Fibroblast of pulmonary artery (primary cell): ENCODE data around the gene PAQR5.

Experiments
- DNase-seq: peaks from one replicate; pipeline ENCODE4 v3.0.0-alpha.2; 2010; ENCODE audit warnings: low read depth
- H3K4me3 ChIP-seq: replicated peaks from 2 replicates; pipeline ENCODE4 v1.5.1; 2011; ENCODE audit warnings: low read depth, mild to moderate bottlenecking, control low read depth, low read length, moderate library complexity
- TF ChIP-seq, protein P1 (sequence below): IDR thresholded peaks from 2 replicates; pipeline ENCODE4 v1.5.1; 2011; ENCODE audit warnings: mild to moderate bottlenecking, control low read depth, low read length, inconsistent platforms; ENCODE audit errors: missing control alignments

PAQR5 gene

DNA sequence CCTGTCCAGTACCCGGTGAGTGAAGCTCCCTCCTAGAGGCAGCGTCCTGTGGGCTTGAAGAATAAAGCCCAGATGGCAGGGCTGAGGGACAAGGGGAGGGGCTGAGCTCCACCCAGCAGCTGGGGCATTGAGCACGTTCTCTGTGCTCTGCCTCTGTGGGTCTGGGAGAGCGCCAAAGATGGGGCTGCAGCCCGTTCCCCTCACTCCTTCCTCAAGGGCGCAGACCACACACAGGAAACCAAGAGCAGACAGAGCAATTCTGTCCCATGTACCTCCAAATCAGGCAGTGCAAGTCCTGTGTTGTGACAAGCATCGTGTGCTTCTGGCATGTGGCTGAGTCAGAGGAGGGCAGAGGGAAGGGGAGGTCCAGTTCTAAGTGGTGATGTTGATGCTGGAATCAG is 99.8 kb downstream of the PAQR5 start:
- TF ChIP-seq, protein P1, sequence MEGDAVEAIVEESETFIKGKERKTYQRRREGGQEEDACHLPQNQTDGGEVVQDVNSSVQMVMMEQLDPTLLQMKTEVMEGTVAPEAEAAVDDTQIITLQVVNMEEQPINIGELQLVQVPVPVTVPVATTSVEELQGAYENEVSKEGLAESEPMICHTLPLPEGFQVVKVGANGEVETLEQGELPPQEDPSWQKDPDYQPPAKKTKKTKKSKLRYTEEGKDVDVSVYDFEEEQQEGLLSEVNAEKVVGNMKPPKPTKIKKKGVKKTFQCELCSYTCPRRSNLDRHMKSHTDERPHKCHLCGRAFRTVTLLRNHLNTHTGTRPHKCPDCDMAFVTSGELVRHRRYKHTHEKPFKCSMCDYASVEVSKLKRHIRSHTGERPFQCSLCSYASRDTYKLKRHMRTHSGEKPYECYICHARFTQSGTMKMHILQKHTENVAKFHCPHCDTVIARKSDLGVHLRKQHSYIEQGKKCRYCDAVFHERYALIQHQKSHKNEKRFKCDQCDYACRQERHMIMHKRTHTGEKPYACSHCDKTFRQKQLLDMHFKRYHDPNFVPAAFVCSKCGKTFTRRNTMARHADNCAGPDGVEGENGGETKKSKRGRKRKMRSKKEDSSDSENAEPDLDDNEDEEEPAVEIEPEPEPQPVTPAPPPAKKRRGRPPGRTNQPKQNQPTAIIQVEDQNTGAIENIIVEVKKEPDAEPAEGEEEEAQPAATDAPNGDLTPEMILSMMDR = no peak
- DNase-seq = no peak

DNA sequence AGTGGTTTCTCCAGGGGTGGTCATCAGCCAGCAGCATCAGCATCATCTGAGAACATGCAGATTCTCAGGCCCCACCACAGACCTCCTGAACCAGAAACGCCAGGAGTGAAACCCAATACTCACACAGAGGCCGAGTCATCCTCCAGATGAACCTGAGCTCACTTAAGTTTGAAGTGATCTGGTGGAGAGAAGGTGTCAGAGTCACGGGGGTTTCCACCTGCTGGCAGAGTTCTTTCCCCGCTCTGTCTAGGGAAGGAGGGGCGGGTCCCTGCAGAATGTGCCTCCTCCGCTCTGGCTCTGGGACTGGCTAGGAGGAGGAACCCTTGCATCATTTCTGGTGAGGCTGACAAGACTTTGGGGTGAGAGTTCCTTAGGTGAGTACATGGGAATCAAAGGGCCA is 102.1 kb downstream of the PAQR5 start:
- no peak overlapping the region for H3K4me3 ChIP-seq
- no peak for DNase-seq
- TF ChIP-seq, protein P1 = no peak

More for the DNA sequence above, 99.8 kb downstream of the PAQR5 start:
- H3K4me3 ChIP-seq = no peak overlapping the region

DNA sequence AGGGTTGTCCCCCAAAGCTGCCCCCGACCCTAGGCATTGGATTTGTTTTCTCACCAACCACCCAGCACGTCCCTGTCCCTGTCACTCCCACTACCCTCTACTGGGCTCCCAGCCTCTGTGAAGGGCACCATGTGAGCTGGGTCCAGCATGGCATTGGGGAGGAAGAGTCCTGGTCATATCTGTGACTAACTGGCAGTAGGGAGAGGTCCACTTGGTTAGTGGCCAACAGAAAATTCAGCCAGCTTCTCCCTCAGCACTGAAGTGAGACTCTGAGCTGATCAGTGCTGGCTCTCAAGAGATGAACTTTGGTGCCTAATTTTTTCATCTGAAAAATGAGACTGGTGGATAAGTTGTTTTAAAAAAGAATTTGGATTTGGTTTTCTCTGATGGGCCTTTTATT is 104.1 kb downstream of the PAQR5 start:
- no peak for DNase-seq
- no peak overlapping the region for H3K4me3 ChIP-seq
- TF ChIP-seq, protein P1 = no peak

DNA sequence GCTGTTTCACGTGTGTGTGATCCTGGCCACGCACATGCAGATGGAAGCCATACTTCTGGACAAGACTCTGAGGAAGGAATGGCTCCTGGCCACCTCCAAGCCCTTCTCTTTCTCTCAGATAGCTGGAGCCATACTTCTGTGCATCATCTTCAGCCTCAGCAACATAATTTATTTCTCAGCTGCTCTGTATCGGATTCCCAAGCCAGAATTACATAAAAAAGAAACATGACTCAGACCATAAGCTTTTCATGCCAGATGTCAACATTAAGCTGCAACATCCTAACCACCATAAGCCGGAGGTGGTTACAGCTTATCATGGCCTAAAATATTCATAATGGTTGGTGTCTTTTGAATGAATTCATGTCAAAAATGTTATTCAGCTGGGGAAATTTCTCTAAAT is 104.9 kb downstream of the PAQR5 start:
- peak; percentile 85 for DNase-seq
- TF ChIP-seq, protein P1 = no peak
- H3K4me3 ChIP-seq = no peak overlapping the region

DNA sequence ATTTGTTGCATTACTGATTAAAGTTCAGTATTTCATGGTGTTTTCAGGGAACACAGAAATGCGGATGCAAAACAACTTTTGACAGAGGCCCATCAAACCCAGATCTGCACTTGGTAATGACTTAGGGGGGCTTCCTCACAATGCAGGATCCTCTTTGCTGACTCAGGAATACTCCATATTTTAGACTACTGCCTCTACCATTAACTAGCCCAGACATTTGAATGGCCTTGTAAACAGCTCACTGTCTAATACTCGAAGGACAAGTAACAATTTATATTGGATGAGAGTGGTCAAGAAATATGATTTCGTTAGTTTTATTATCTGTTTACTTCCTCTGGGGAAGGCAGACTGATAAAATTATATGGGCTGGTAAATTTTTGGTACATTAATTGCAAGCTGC is 106.4 kb downstream of the PAQR5 start:
- no peak for DNase-seq
- TF ChIP-seq, protein P1 = no peak
- no peak overlapping the region for H3K4me3 ChIP-seq

DNA sequence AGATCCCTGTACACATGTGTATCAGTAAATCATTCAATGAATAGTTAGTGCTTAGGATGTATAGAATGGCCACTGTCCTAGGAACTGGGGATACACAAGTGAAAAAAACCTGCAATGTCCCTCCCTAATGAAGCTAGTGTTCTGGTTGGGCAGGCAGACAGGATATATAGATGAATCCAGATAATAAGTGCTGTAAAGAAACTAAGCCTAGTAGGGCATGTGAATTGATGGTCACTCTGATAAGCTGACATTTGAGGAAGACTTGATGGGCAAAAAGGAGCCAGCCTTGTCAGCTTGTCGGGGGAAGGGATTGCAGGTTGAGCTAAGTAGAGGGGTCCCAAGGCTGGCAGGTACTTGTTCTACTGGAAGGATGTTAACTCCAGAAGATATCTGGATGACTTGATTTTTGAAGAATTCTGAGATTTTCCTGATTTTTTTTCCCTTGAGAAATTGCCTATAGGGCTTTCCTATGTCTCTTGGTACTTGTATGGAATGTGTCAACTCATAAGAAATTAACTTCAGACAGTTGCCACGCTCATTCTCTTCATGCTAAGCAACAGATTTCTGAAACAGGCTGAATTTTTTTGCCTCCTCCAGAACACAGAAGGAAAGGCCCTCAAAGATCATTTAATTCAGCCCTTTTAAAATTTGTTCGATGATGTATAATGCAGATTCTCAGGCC is 109.1 kb downstream of the PAQR5 start:
- TF ChIP-seq, protein P1 = no peak
- H3K4me3 ChIP-seq = no peak overlapping the region
- DNase-seq = no peak

DNA sequence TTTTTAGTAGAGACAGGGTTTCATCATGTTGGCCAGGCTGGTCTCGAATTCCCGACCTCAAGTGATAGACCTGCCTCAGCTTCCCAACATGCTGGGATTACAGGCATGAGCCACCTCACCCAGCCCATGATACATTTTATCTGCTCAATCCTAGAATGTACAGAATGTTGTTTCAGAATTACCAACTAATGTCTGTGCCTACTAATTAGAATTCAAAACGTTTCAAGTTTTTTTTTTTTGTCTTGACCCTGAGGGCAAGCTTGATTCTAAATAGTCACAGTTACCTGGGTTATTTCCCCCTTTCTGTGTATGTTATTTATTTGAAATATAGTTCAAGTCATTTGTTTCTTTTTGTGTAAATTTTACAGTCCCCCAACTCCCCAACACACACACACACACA is 110.1 kb downstream of the PAQR5 start:
- TF ChIP-seq, protein P1 = no peak
- no peak overlapping the region for H3K4me3 ChIP-seq
- DNase-seq = no peak
